Liver (tissue), 3 donors: ENCODE results near the gene PRDM1.

Experiments used
- FOXA1 ChIP-seq: IDR thresholded peaks from 2 replicates; pipeline ENCODE4 v1.6.1; 2016; ENCODE audit warnings: antibody characterized with exemption
- RAD21 ChIP-seq, 2 donors: IDR thresholded peaks; 2 replicates each; pipeline ENCODE4 v1.6.1; 2016; ENCODE audit warnings: antibody characterized with exemption in 2 of 2, mild to moderate bottlenecking in 2 of 2
- TF ChIP-seq, protein P1 (sequence below): fragments of 150-350 bp; IDR thresholded peaks from 2 replicates; pipeline ENCODE4 v1.5.1; 2017; ENCODE audit warnings: improper control_type of control experiment, low read depth, low read length; ENCODE audit not compliant: missing input control
- TF ChIP-seq, protein P2 (sequence below): IDR thresholded peaks from 2 replicates; pipeline ENCODE4 v1.6.1; 2016; ENCODE audit warnings: antibody characterized with exemption, mild to moderate bottlenecking
- donor health status: healthy.
- donor health status: healthy.

DNA sequence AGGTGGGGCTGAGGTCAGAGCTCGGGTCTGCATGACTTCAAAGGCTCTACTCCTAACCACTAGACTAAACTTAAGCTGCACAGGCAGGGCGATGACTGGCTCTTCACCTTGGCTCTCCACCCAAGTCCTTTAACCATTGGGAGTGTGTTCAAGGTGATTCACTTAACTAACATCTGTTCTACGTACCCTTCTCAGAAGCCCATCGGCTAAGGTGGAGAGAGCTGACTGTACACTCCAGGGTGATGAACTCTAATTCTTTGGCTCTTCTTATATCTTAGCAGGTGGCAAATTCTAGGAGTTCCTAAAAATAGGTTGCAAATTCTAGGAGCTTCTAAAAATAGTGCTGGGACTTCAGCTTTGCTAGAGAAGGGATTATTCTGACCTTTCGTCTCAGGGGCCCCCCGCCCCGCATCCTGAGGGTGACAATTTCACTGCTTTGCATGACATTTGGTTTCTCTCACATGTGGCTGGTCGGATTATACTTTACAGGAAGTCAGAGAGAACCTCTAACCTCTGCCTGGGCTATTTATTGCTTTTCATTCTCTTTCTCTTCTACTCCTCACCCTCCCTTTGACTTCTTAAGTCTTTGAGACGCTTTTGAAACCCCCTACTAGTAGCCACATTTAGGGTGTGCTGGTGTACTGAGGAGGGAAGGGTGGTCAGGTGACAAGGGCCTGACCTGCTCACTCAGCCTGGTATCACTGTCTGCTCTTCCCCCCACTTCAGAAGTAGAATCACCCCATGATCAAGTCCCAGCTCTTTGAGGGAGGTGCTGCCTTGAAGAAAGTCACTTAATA is 55.5 kb downstream of the PRDM1 start:
- TF ChIP-seq, protein P1, sequence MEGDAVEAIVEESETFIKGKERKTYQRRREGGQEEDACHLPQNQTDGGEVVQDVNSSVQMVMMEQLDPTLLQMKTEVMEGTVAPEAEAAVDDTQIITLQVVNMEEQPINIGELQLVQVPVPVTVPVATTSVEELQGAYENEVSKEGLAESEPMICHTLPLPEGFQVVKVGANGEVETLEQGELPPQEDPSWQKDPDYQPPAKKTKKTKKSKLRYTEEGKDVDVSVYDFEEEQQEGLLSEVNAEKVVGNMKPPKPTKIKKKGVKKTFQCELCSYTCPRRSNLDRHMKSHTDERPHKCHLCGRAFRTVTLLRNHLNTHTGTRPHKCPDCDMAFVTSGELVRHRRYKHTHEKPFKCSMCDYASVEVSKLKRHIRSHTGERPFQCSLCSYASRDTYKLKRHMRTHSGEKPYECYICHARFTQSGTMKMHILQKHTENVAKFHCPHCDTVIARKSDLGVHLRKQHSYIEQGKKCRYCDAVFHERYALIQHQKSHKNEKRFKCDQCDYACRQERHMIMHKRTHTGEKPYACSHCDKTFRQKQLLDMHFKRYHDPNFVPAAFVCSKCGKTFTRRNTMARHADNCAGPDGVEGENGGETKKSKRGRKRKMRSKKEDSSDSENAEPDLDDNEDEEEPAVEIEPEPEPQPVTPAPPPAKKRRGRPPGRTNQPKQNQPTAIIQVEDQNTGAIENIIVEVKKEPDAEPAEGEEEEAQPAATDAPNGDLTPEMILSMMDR: no peak
- TF ChIP-seq FOXA1 (no peak), RAD21 (IDR thresholded peaks at IDR 0.05) (no peak)
- TF ChIP-seq, protein P2, sequence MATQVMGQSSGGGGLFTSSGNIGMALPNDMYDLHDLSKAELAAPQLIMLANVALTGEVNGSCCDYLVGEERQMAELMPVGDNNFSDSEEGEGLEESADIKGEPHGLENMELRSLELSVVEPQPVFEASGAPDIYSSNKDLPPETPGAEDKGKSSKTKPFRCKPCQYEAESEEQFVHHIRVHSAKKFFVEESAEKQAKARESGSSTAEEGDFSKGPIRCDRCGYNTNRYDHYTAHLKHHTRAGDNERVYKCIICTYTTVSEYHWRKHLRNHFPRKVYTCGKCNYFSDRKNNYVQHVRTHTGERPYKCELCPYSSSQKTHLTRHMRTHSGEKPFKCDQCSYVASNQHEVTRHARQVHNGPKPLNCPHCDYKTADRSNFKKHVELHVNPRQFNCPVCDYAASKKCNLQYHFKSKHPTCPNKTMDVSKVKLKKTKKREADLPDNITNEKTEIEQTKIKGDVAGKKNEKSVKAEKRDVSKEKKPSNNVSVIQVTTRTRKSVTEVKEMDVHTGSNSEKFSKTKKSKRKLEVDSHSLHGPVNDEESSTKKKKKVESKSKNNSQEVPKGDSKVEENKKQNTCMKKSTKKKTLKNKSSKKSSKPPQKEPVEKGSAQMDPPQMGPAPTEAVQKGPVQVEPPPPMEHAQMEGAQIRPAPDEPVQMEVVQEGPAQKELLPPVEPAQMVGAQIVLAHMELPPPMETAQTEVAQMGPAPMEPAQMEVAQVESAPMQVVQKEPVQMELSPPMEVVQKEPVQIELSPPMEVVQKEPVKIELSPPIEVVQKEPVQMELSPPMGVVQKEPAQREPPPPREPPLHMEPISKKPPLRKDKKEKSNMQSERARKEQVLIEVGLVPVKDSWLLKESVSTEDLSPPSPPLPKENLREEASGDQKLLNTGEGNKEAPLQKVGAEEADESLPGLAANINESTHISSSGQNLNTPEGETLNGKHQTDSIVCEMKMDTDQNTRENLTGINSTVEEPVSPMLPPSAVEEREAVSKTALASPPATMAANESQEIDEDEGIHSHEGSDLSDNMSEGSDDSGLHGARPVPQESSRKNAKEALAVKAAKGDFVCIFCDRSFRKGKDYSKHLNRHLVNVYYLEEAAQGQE: no peak
